ENCODE results near the gene DCLRE1B.

DNA sequence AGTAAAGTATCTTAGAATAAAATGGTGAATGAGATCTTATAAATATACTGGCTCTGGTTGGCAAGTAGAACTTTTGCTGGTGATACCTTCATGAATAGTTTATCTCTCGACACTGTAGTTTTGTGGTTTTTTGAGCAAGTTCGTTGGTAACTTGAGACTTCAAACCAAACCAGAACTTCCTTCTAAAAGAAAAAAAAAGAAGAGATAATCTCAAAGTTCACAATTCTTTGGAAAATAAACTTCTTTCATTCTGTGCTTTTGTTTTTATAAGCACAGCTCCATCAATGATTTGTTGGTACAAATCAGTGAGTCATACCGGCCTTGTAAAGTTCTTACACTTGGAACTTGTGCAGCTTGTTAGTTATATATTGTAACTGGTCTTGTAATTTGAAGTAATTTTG, 26.3 kb downstream of the DCLRE1B start:
- TF ChIP-seq, protein P1, sequence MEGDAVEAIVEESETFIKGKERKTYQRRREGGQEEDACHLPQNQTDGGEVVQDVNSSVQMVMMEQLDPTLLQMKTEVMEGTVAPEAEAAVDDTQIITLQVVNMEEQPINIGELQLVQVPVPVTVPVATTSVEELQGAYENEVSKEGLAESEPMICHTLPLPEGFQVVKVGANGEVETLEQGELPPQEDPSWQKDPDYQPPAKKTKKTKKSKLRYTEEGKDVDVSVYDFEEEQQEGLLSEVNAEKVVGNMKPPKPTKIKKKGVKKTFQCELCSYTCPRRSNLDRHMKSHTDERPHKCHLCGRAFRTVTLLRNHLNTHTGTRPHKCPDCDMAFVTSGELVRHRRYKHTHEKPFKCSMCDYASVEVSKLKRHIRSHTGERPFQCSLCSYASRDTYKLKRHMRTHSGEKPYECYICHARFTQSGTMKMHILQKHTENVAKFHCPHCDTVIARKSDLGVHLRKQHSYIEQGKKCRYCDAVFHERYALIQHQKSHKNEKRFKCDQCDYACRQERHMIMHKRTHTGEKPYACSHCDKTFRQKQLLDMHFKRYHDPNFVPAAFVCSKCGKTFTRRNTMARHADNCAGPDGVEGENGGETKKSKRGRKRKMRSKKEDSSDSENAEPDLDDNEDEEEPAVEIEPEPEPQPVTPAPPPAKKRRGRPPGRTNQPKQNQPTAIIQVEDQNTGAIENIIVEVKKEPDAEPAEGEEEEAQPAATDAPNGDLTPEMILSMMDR (IDR thresholded peaks at IDR 0.05; ENCODE audit: poor library complexity): no peak
- TF ChIP-seq EZH2 (IDR thresholded peaks at IDR 0.05; ENCODE audit: borderline replicate concordance): no peak
- TF ChIP-seq EZH2phosphoT487 (IDR thresholded peaks at IDR 0.05; ENCODE audit: low read depth, severe bottlenecking, unreplicated experiment): no peak

Measured in hepatocyte (in vitro differentiated cells).